DMS153 (cell line): Measurements from ENCODE around the gene VPS13A.
"Not testable (repeated sequence)": the region's sequence is repeated elsewhere in the genome, so short reads cannot be mapped to it uniquely, and the experiment has no call there.

ENCODE experiments used
- DNase-seq: peaks from one replicate; lab custom pipeline; 2025; lab: John Stamatoyannopoulos, UW

VPS13A gene

GRCh38 chr9:77424993-77425392, 247.7 kb downstream of the VPS13A start:
- DNase-seq = no peak

- no peak for DNase-seq
These were observed 249.4 kb downstream of the VPS13A start for GRCh38 chr9:77426712-77427111.

GRCh38 chr9:77427256-77427927, 250.1 kb downstream of the VPS13A start:
- DNase-seq = no peak

- no peak for DNase-seq
These were observed 252.6 kb downstream of the VPS13A start for GRCh38 chr9:77429928-77430327.

GRCh38 chr9:77432053-77432452, 254.7 kb downstream of the VPS13A start:
- no peak for DNase-seq

GRCh38 chr9:77433675-77434445, 256.5 kb downstream of the VPS13A start:
- peak; percentile 28 for DNase-seq

- no peak for DNase-seq
These were observed 257.9 kb downstream of the VPS13A start for GRCh38 chr9:77435277-77435676.

GRCh38 chr9:77435688-77436087, 258.4 kb downstream of the VPS13A start:
- DNase-seq = no peak

GRCh38 chr9:77438653-77439052, 261.3 kb downstream of the VPS13A start:
- no peak for DNase-seq

GRCh38 chr9:77440057-77440456, 262.7 kb downstream of the VPS13A start:
- peak; percentile 12 for DNase-seq

GRCh38 chr9:77441124-77441523, 263.8 kb downstream of the VPS13A start:
- DNase-seq = not testable (repeated sequence)

GRCh38 chr9:77442436-77442835, 265.1 kb downstream of the VPS13A start:
- no peak for DNase-seq

GRCh38 chr9:77447646-77448045, 270.3 kb downstream of the VPS13A start:
- no peak for DNase-seq

- DNase-seq = no peak
These were observed 272.1 kb downstream of the VPS13A start for GRCh38 chr9:77449240-77450084.

GRCh38 chr9:77450085-77450475, 272.7 kb downstream of the VPS13A start:
- no peak for DNase-seq

- DNase-seq = no peak
These were observed 274.2 kb downstream of the VPS13A start for GRCh38 chr9:77451507-77451906.

- DNase-seq = no peak
These were observed 276.7 kb downstream of the VPS13A start for GRCh38 chr9:77453825-77454647.

- no peak for DNase-seq
These were observed 277.3 kb downstream of the VPS13A start for GRCh38 chr9:77454663-77455062.

- DNase-seq = no peak
These were observed 278.1 kb downstream of the VPS13A start for GRCh38 chr9:77455312-77455927.

GRCh38 chr9:77456829-77457437, 279.6 kb downstream of the VPS13A start:
- no peak for DNase-seq
